GM12878 (cell line): ENCODE results near the gene FGFRL1. TPM values are rescaled to one million over a fixed set of nuclear protein-coding genes. Genes with fewer than 3 reads are reported as not detected.

ENCODE experiments used
- ATAC-seq: fragments of 200-7000 bp; cut with Tn5 transposase; 3 replicates; pipeline ENCODE4 v1.9.1; 2020; ENCODE audit warnings: mild to moderate bottlenecking, moderate library complexity
- BruUV-seq: library from RNA; stranded (reverse); fragments of 400-500 nt; replicated peaks from 2 replicates; lab custom pipeline; 2021; lab: Mats Ljungman, UMichigan
- CTCF ChIA-PET: fragments of 300-600 bp; sonication (Branson Sonifier 250); formaldehyde crosslinking; extraction: SDS; loops from one replicate; lab custom pipeline; 2021; ENCODE audit warnings: inconsistent platforms; lab: Yijun Ruan, JAX
- POLR2A ChIA-PET: fragments of 350-600 bp; formaldehyde crosslinking; extraction: SDS; loops from one replicate; lab custom pipeline; 2021; ENCODE audit warnings: inconsistent platforms; lab: Charles Lee
- RAD21 ChIA-PET: fragments of 300-600 bp; sonication (Branson Sonifier 250); formaldehyde crosslinking; loops from one replicate; lab custom pipeline; 2023; ENCODE audit warnings: antibody characterized with exemption; ENCODE audit not compliant: unreplicated experiment; lab: Charles Lee
- SMC1A ChIA-PET: fragments of 300-600 bp; sonication (Branson Sonifier 250); formaldehyde crosslinking; loops from one replicate; lab custom pipeline; 2023; ENCODE audit not compliant: unreplicated experiment, uncharacterized antibody; lab: Charles Lee
- DNase-seq: peaks from one replicate; pipeline ENCODE4 v3.0.0-alpha.2; 2011; ENCODE audit warnings: low read depth, low spot score
- FAIRE-seq: peaks from 3 replicates; lab custom pipeline; 2011; peaks lifted over from hg19 to GRCh38; lab: Jason Lieb, UNC
- H2AFZ ChIP-seq: 2 replicates; pipeline ENCODE4 v1.6.0; 2011; ENCODE audit warnings: low read depth, low read length, control low read depth; ENCODE audit not compliant: control insufficient read depth
- H3K27ac ChIP-seq: 2 replicates; pipeline ENCODE4 v1.5.1; 2011; ENCODE audit warnings: control low read depth; ENCODE audit not compliant: control insufficient read depth, insufficient read depth
- H3K27me3 ChIP-seq, 2 experiments: replicated peaks in 1 of 2; 2 replicates each; pipeline versions ENCODE4 v1.6.0 to v1.6.1; 2011; ENCODE audit warnings: low read length in 1 of 2; ENCODE audit not compliant: control insufficient read depth in 2 of 2, insufficient read depth in 2 of 2
- H3K36me3 ChIP-seq, 2 experiments: 2 replicates each; pipeline ENCODE4 v1.5.1; 2011; ENCODE audit warnings: low read length in 1 of 2; ENCODE audit not compliant: control insufficient read depth in 2 of 2, insufficient read depth in 2 of 2
- H3K4me1 ChIP-seq: 2 replicates; pipeline ENCODE4 v1.6.1; 2011; ENCODE audit warnings: mild to moderate bottlenecking, low read length, moderate library complexity, mixed read lengths; ENCODE audit not compliant: control insufficient read depth, insufficient read depth
- H3K4me2 ChIP-seq: 2 replicates; pipeline ENCODE4 v1.6.0; 2011; ENCODE audit warnings: control low read depth; ENCODE audit not compliant: control insufficient read depth, insufficient read depth
- H3K4me3 ChIP-seq: fragments of 200-600 bp; sonication (generic); 2 replicates; pipeline ENCODE4 v1.5.1; 2016
- H3K79me2 ChIP-seq: 2 replicates; pipeline ENCODE4 v1.6.0; 2011; ENCODE audit warnings: low read length; ENCODE audit not compliant: control insufficient read depth, insufficient read depth
- H3K9ac ChIP-seq: 2 replicates; pipeline ENCODE4 v1.8.0; 2011; ENCODE audit warnings: low read length, control low read depth, mixed read lengths; ENCODE audit not compliant: control insufficient read depth, insufficient read depth
- H3K9me3 ChIP-seq: replicated peaks from 3 replicates; pipeline ENCODE4 v1.5.1; 2011; ENCODE audit warnings: mild to moderate bottlenecking, low read length; ENCODE audit not compliant: control insufficient read depth, insufficient read depth
- H4K20me1 ChIP-seq: 2 replicates; pipeline ENCODE4 v1.6.0; 2011; ENCODE audit not compliant: control insufficient read depth, insufficient read depth
- ASH2L ChIP-seq: fragments of 300-600, 200-600 bp; sonication (generic); IDR thresholded peaks from 2 replicates; pipeline ENCODE4 v1.6.1; 2017; ENCODE audit warnings: low read depth, mild to moderate bottlenecking, borderline replicate concordance
- BHLHE40 ChIP-seq, 2 experiments: fragments of 450-650 bp in 1 of 2; IDR thresholded peaks; 2 replicates each; pipeline ENCODE4 v1.6.1; 2011 to 2017; ENCODE audit warnings: low read depth in 2 of 2, borderline replicate concordance in 1 of 2, improper control_type of control experiment in 1 of 2, low read length in 1 of 2, mild to moderate bottlenecking in 1 of 2
- EGR1 ChIP-seq, 2 experiments: IDR thresholded peaks; 1 replicate in 1 of 2; 2 replicates in 1 of 2; pipeline ENCODE4 v1.6.1; 2011 to 2012; ENCODE audit warnings: low read depth in 2 of 2, low read length in 2 of 2, borderline replicate concordance in 1 of 2, mild to moderate bottlenecking in 1 of 2, moderate library complexity in 1 of 2
- EP300 ChIP-seq, 2 experiments: fragments of 150-350 bp in 1 of 2; IDR thresholded peaks; 2 replicates each; pipeline ENCODE4 v1.6.1; 2011 to 2012; ENCODE audit warnings: low read depth in 2 of 2, low read length in 2 of 2, borderline replicate concordance in 1 of 2, improper control_type of control experiment in 1 of 2, inconsistent platforms in 1 of 2; ENCODE audit not compliant: control insufficient read depth in 1 of 2
- IRF4 ChIP-seq: IDR thresholded peaks from 2 replicates; pipeline ENCODE4 v1.6.1; 2011; ENCODE audit warnings: low read depth, low read length
- MXI1 ChIP-seq: fragments of 150-350 bp; IDR thresholded peaks from 2 replicates; pipeline ENCODE4 v1.6.1; 2011; ENCODE audit warnings: low read depth, mild to moderate bottlenecking, inconsistent platforms, low read length, improper control_type of control experiment
- NR2F1 ChIP-seq: fragments of 450-650 bp; conservative IDR thresholded peaks from 2 replicates; pipeline ENCODE4 v1.6.1; 2017; ENCODE audit warnings: mild to moderate bottlenecking
- PAX8 ChIP-seq: fragments of 450-650 bp; IDR thresholded peaks from 2 replicates; pipeline ENCODE4 v1.6.1; 2017; ENCODE audit warnings: mild to moderate bottlenecking, moderate library complexity
- PML ChIP-seq: IDR thresholded peaks from 2 replicates; pipeline ENCODE4 v1.6.1; 2012; ENCODE audit warnings: low read length, inconsistent platforms
- POLR2A ChIP-seq: IDR thresholded peaks from 2 replicates; pipeline ENCODE4 v1.6.1; 2011; ENCODE audit warnings: low read depth, mild to moderate bottlenecking, low read length
- RAD21 ChIP-seq: IDR thresholded peaks from 2 replicates; pipeline ENCODE4 v1.6.1; 2011; ENCODE audit warnings: mild to moderate bottlenecking, low read depth, low read length, moderate library complexity; ENCODE audit not compliant: insufficient read depth
- TAF1 ChIP-seq: IDR thresholded peaks from 2 replicates; pipeline ENCODE4 v1.6.1; 2011; ENCODE audit warnings: mild to moderate bottlenecking, low read depth, low read length, borderline replicate concordance
- TARDBP ChIP-seq: IDR thresholded peaks from 2 replicates; pipeline ENCODE4 v1.6.1; 2016; ENCODE audit warnings: borderline replicate concordance
- TBL1XR1 ChIP-seq: IDR thresholded peaks from 2 replicates; pipeline ENCODE4 v1.6.1; 2012; ENCODE audit warnings: low read depth, low read length, improper control_type of control experiment
- WGBS: methylation state at CpG from one replicate; pipeline ENCODE4 v1.1.6; 2016; ENCODE audit warnings: low lambda C conversion rate; ENCODE audit not compliant: insufficient replicate concordance, insufficient coverage; ENCODE audit errors: missing lambda C conversion rate; 5-methylcytosine and 5-hydroxymethylcytosine counted together
- in situ Hi-C: fragments of 300-500 bp; cut with MboI; formaldehyde crosslinking; loops from 9 replicates; pipeline ENCODE4 v1.14.3; 2018; ENCODE audit warnings: mixed read lengths
- intact Hi-C: fragments of 100-400 bp; cut with micrococcal nuclease; formaldehyde crosslinking; loops from one replicate; pipeline ENCODE4 v1.14.2; 2022; ENCODE audit not compliant: unreplicated experiment
- polyA plus RNA-seq, 11 experiments: library from polyadenylated mRNA; depleted of rRNA in 4 of 11; unstranded in 6 of 11; stranded (reverse) in 5 of 11; fragments of >200 nt; fragmentation: Nextera tagmentation in 4 of 11; fragmentation: Illumina TruSeq in 1 of 11; extraction: Ambion mirVana in 4 of 11; extraction: Trizol in 1 of 11; gene quantifications; 1 replicate in 1 of 11; 2 replicates in 10 of 11; pipeline versions ENCODE4 v1.2.1 to v1.2.3, GENCODE V29; 2011 to 2016; ENCODE audit warnings: inconsistent platforms in 2 of 11, missing spikeins in 2 of 11, low read depth in 1 of 11
- total RNA-seq, 4 experiments: library from RNA; depleted of rRNA in 3 of 4; stranded (reverse); fragments of >200 nt in 3 of 4; fragmentation: Illumina TruSeq in 1 of 4; extraction: Trizol in 1 of 4; gene quantifications; 2 replicates each; pipeline versions ENCODE4 v1.2.1 to v1.2.3, GENCODE V29; 2013 to 2021
- TF ChIP-seq, protein P1 (sequence below): fragments of 150-350 bp; IDR thresholded peaks from 2 replicates; pipeline ENCODE4 v1.6.1; 2014; ENCODE audit warnings: mild to moderate bottlenecking, low read depth, low read length

The FGFRL1 gene
- total and polyA plus RNA-seq, 10 of the 15 experiments (the other 5 are each of a cell fraction or from before 2014, with no cell fraction given): 0.02 to 1.5 (median 0.29) TPM; not detected in 2

DNA sequence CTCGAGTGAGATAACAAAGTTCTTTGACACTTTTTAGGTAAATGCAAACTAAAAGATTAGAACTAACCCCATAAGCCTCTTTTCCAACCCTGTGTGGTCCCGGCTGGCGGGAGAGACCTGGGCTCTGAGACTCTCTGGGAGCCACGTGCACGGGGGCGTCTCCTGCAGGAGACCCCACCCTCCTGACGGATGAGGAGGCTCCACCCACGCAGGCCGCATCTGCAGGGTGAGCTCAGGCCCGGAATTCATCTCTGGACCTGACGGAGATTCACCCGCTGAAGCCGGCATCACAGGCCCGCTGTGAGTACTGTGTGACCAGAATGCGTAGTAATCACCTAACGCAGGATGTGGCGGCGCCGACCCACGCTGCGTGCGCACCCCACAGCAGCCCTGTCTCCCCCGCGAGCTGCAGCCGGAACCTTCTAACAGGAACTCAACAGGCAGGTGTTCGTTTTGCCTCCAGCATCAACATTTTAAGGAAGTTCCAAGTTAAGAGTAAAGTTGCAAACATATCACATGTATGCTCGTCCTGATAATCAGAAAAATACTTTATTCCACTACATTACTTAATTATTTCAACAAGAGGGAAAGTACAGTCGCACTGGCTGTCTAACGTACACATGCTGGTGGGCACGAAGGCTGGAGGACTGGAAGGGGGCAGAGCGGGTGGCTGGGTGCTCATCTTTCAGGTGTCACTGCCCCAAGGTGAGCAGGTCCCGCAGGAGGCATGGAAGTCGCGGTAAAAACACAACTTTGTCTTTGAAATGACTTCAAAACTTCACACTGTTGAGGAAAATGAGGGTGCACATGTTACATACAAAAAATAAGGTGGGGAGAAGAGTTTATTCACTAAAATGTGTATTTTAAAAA lies 44.5 kb downstream of the FGFRL1 start (continued):
- TF ChIP-seq RAD21: no peak
- TF ChIP-seq, protein P1, sequence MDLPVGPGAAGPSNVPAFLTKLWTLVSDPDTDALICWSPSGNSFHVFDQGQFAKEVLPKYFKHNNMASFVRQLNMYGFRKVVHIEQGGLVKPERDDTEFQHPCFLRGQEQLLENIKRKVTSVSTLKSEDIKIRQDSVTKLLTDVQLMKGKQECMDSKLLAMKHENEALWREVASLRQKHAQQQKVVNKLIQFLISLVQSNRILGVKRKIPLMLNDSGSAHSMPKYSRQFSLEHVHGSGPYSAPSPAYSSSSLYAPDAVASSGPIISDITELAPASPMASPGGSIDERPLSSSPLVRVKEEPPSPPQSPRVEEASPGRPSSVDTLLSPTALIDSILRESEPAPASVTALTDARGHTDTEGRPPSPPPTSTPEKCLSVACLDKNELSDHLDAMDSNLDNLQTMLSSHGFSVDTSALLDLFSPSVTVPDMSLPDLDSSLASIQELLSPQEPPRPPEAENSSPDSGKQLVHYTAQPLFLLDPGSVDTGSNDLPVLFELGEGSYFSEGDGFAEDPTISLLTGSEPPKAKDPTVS: no peak
- TF ChIP-seq IRF4: no peak
- no peak for TF ChIP-seq ASH2L
- TF ChIP-seq EGR1 (IDR thresholded peaks at IDR 0.05; ENCODE audit: borderline replicate concordance in 1 of 2, low read depth in 2 of 2, low read length in 2 of 2): peak in 1 of 2 experiments; percentile 37; a peak in 1 of 3 replicates
- no peak for TF ChIP-seq NR2F1
- TF ChIP-seq TARDBP: no peak
- TF ChIP-seq POLR2A: peak; percentile 39; the same call in 1 of the 2 replicates
- no peak for TF ChIP-seq TAF1
- no peak for TF ChIP-seq PML

DNA sequence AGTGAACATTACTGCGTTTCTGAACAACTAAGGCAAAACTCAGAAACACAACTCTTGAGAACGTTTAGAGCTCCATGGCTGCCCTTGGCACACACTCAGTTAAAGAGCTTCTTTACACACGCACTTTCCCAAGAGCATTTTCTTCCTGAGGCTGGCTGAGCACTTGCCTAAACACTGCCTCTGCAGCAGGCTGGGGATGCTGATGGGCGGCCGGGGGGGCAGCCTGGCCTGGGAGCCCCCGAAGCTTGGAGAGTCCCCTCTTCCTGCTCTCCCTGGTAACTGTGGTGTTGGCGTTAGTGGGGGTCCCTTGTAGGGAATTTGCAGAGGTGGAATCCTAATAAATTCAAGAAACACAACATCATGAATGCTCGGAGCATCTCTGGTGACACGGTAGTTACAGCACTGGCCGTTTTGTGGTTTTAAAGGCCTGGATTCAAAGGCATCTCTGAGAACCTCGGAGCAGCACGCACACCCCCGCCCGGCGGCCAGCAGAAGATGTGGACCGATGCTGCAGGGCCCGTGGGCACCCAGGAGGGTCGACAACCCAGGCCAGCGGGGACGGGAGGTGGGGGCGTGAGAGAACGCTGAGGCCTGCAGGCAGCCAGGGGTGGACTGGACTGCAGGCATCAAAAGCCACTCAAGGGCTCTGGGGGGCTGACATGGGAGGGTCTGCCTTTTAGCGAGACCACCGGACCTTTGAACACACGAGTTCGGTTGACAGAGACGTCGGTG lies 45.4 kb downstream of the FGFRL1 start:
- intact Hi-C loops (no loop called here), in situ Hi-C loops (no loop called here)
- WGBS: 68% methylated on average over 28 of the region's 28 CpGs
- Histone ChIP-seq H3K9me3 (no peaks in the 10 kb centered on the region; the same call in 2 of the 3 replicates), H3K4me1 (no peaks in the 10 kb centered on the region), H3K4me2 (no peak overlapping the region), H4K20me1 (no peaks in the 10 kb centered on the region), H3K27me3 (peaks cover 0 to 2% of the 10 kb centered on the region in 2 experiments; a peak in 2 of 4 replicates), H3K27ac (no peak overlapping the region), H3K36me3 (no peaks in the 10 kb centered on the region), H3K9ac (no peak overlapping the region), H2AFZ (no peak overlapping the region), H3K79me2 (no peaks in the 10 kb centered on the region), H3K4me3 (no peak overlapping the region)
- RAD21 ChIA-PET: no interaction called here
- FAIRE-seq (no peak), DNase-seq (no peak), ATAC-seq (no peak)
- POLR2A ChIA-PET: no interaction called here
- BruUV-seq: no TSS peak
- TF ChIP-seq BHLHE40 (IDR thresholded peaks at IDR 0.05; ENCODE audit: borderline replicate concordance in 1 of 2, low read depth in 2 of 2, low read length in 1 of 2): no peak
- TF ChIP-seq TBL1XR1: no peak
- no peak for TF ChIP-seq TAF1
- TF ChIP-seq MXI1: no peak
- TF ChIP-seq EP300 (IDR thresholded peaks at IDR 0.05; ENCODE audit: borderline replicate concordance in 1 of 2, control insufficient read depth in 1 of 2, low read depth in 2 of 2, low read length in 2 of 2): no peak
- TF ChIP-seq PAX8: no peak
- TF ChIP-seq ASH2L: no peak
- CTCF ChIA-PET: no interaction called here
- SMC1A ChIA-PET: no interaction called here
